HCEC 1CT (cell line): ENCODE measurements around the gene PPM1D.
A peak's percentile ranks its signal among the peaks of the same experiment; 100 is the strongest.

Source experiments
- DNase-seq: peaks from one replicate; pipeline ENCODE4 v3.0.0-alpha.2; 2017

Gene PPM1D

GRCh38 chr17:60676758-60677307, 76.8 kb downstream of the PPM1D start:
- DNase-seq, result no peak

GRCh38 chr17:60677308-60678117, 77.5 kb downstream of the PPM1D start, which contains the start of gene BCAS3:
Gene BCAS3, plus strand, starts transcription at chr17:60677851.
- DNase-seq, result peak; percentile 99

- DNase-seq, result no peak
Measured at GRCh38 chr17:60678118-60678444, 78.1 kb downstream of the PPM1D start.

- no peak for DNase-seq
Measured at GRCh38 chr17:60679287-60679686, 79.3 kb downstream of the PPM1D start.

- DNase-seq, result no peak
Measured at GRCh38 chr17:60680754-60681153, 80.8 kb downstream of the PPM1D start.

GRCh38 chr17:60685437-60685836, 85.4 kb downstream of the PPM1D start:
- DNase-seq, result no peak

GRCh38 chr17:60695960-60696359, 96.0 kb downstream of the PPM1D start:
- peak; percentile 52 for DNase-seq

- DNase-seq, result no peak
Measured at GRCh38 chr17:60699090-60699489, 99.1 kb downstream of the PPM1D start.

- no peak for DNase-seq
Measured at GRCh38 chr17:60704170-60704569, 104.2 kb downstream of the PPM1D start.

GRCh38 chr17:60712675-60713074, 112.7 kb downstream of the PPM1D start:
- no peak for DNase-seq

- no peak for DNase-seq
Measured at GRCh38 chr17:60713608-60714007, 113.6 kb downstream of the PPM1D start.
